Upper lobe of left lung (tissue), 6 donors: ENCODE data around the gene RBM8A. TPM values are rescaled to one million over a fixed set of nuclear protein-coding genes. Genes with fewer than 3 reads are reported as not detected.
"Not testable (repeated sequence)": the region's sequence is repeated elsewhere in the genome, so short reads cannot be mapped to it uniquely, and the experiment has no call there.

Experiments
- ATAC-seq, 2 donors: fragments of 200-7000 bp; cut with Tn5 transposase; one replicate each; pipeline ENCODE4 v1.9.1; 2022; ENCODE audit warnings: mild to moderate bottlenecking in 2 of 2, moderate library complexity in 2 of 2; ENCODE audit not compliant: low FRiP score in 2 of 2
- DNase-seq, 2 donors: peaks; one replicate each; pipeline ENCODE4 v3.0.0-alpha.2; 2019 to 2020
- H3K27ac ChIP-seq, 4 donors: fragments of 200-600 bp; sonication (generic); one replicate each; pipeline ENCODE4 v1.5.1; 2016 to 2019
- H3K27me3 ChIP-seq, 4 donors: fragments of 200-600 bp; sonication (generic); one replicate each; pipeline ENCODE4 v1.5.1; 2017 to 2019
- H3K36me3 ChIP-seq, 4 donors: fragments of 200-600 bp; sonication (generic); one replicate each; pipeline ENCODE4 v1.5.1; 2016 to 2019
- H3K4me1 ChIP-seq, 4 donors: fragments of 200-600 bp; sonication (generic); one replicate each; pipeline ENCODE4 v1.5.1; 2018 to 2019
- H3K4me3 ChIP-seq, 4 donors: fragments of 200-600 bp; sonication (generic); one replicate each; pipeline ENCODE4 v1.5.1; 2017 to 2019; ENCODE audit warnings: mild to moderate bottlenecking in 2 of 4, moderate library complexity in 1 of 4
- H3K9me3 ChIP-seq, 4 donors: fragments of 200-600 bp; sonication (generic); one replicate each; pipeline ENCODE4 v1.5.1; 2018 to 2019
- CTCF ChIP-seq, 6 experiments: fragments of 450-650 bp in 4 of 6; fragments of 200-600 bp in 2 of 6; sonication (generic) in 2 of 6; IDR thresholded peaks; one replicate each; pipeline ENCODE4 v1.5.1; 2016 to 2019; ENCODE audit warnings: antibody characterized with exemption in 6 of 6
- EP300 ChIP-seq, 4 donors: sonication (generic); formaldehyde crosslinking; IDR thresholded peaks; one replicate each; pipeline ENCODE4 v1.5.1; 2017; ENCODE audit warnings: antibody characterized with exemption in 4 of 4, control low read depth in 2 of 4
- POLR2A ChIP-seq, 4 donors: fragments of 450-650 bp; IDR thresholded peaks; one replicate each; pipeline ENCODE4 v1.5.1; 2016 to 2017; ENCODE audit warnings: antibody characterized with exemption in 4 of 4, mild to moderate bottlenecking in 2 of 4
- POLR2AphosphoS5 ChIP-seq, 2 donors: sonication (generic); formaldehyde crosslinking; IDR thresholded peaks; one replicate each; pipeline ENCODE4 v1.5.1; 2017; ENCODE audit warnings: antibody characterized with exemption in 2 of 2
- WGBS, 2 donors: methylation state at CpG; one replicate each; pipeline ENCODE4 v1.1.5; 2017 to 2018; 5-methylcytosine and 5-hydroxymethylcytosine counted together
- total RNA-seq, 6 donors: library from RNA; depleted of rRNA in 4 of 6; stranded (reverse); fragments of >200 nt in 4 of 6; gene quantifications; one replicate each; pipeline versions ENCODE4 v1.1.0 to v1.2.1, GENCODE V29; 2016 to 2021
- donor health status: DM: no; HTN: no; CAD: no; lungs with moderate emphysema.
- donor health status: DM: no; HTN: yes; CAD: no; lungs with severe emphysema.

RBM8A gene
- total RNA-seq, 6 donors from 2014 or later: 30.1 to 144 (median 101) TPM

GRCh38 chr1:145935708-145936107, 8.4 kb upstream of the RBM8A start:
- Histone ChIP-seq H3K9me3 (no peaks in the 10 kb centered on the region), H3K27ac (no peak overlapping the region), H3K27me3 (no peaks in the 10 kb centered on the region), H3K36me3 (peaks cover 0 to 47% (median 11%) of the 10 kb centered on the region in 4 donors), H3K4me1 (peaks cover 0 to 19% (median 12%) of the 10 kb centered on the region in 4 donors), H3K4me3 (no peak overlapping the region)
- no peak for ATAC-seq
- TF ChIP-seq CTCF (IDR thresholded peaks at IDR 0.05) (no peak), EP300 (IDR thresholded peaks at IDR 0.05) (no peak), POLR2A (IDR thresholded peaks at IDR 0.05) (no peak), POLR2AphosphoS5 (IDR thresholded peaks at IDR 0.05) (no peak)
- no peak for DNase-seq

- H3K4me3 ChIP-seq, H3K27me3 ChIP-seq, H3K9me3 ChIP-seq, DNase-seq, ATAC-seq: not testable (repeated sequence)
- peaks cover 0 to 28% (median 20%) of the 10 kb centered on the region in 4 donors for H3K4me1 ChIP-seq
- H3K36me3 ChIP-seq: peaks cover 0 to 41% (median 11%) of the 10 kb centered on the region in 4 donors
- H3K27ac ChIP-seq: peak overlapping the region in 3 of 4 donors; percentile 13 to 52 (median 35)
- WGBS, 2 donors: 18 to 30% methylated on average over 9 of the region's 9 CpGs
These were observed 5.3 kb upstream of the RBM8A start for GRCh38 chr1:145932522-145933009.

GRCh38 chr1:145927916-145928643, 796 bp upstream of the RBM8A start:
- peak overlapping the region; percentile 87 to 97 (median 95) for H3K27ac ChIP-seq
- H3K27me3 ChIP-seq: no peaks in the 10 kb centered on the region
- WGBS, 2 donors: 64 to 67% methylated on average over 20 of the region's 20 CpGs
- peaks cover 0 to 23% (median 6%) of the 10 kb centered on the region in 4 donors for H3K36me3 ChIP-seq
- TF ChIP-seq CTCF (IDR thresholded peaks at IDR 0.05) (no peak), POLR2A (IDR thresholded peaks at IDR 0.05) (no peak), EP300 (IDR thresholded peaks at IDR 0.05) (no peak), POLR2AphosphoS5 (IDR thresholded peaks at IDR 0.05) (no peak)
- no peaks in the 10 kb centered on the region for H3K9me3 ChIP-seq
- peak overlapping the region; percentile 49 to 68 (median 58) for H3K4me3 ChIP-seq
- peaks cover 10 to 34% (median 29%) of the 10 kb centered on the region in 4 donors for H3K4me1 ChIP-seq
- no peak for ATAC-seq
- peak in 1 of 2 donors; percentile 58 for DNase-seq

- Histone ChIP-seq H3K4me1 (peaks cover 10 to 22% (median 19%) of the 10 kb centered on the region in 4 donors), H3K27me3 (no peaks in the 10 kb centered on the region), H3K36me3 (peaks cover 0 to 20% (median 6%) of the 10 kb centered on the region in 4 donors), H3K27ac (peak overlapping the region; percentile 87 to 97 (median 95)), H3K4me3 (peak overlapping the region; percentile 53 to 70 (median 66)), H3K9me3 (no peaks in the 10 kb centered on the region)
- peak; percentile 2 to 3 for ATAC-seq
- no peak for DNase-seq
- WGBS, 2 donors: 6% methylated on average over 19 of the region's 19 CpGs
- TF ChIP-seq EP300 (IDR thresholded peaks at IDR 0.05) (no peak), CTCF (IDR thresholded peaks at IDR 0.05) (no peak), POLR2A (IDR thresholded peaks at IDR 0.05) (no peak), POLR2AphosphoS5 (IDR thresholded peaks at IDR 0.05) (no peak)
These were observed 610 bp downstream of the RBM8A start for GRCh38 chr1:145926686-145927062.

- no peaks in the 10 kb centered on the region for H3K9me3 ChIP-seq
- no peak overlapping the region for H3K27ac ChIP-seq
- no peak for DNase-seq
- peaks cover 24 to 35% (median 28%) of the 10 kb centered on the region in 4 donors for H3K4me1 ChIP-seq
- H3K27me3 ChIP-seq: no peaks in the 10 kb centered on the region
- TF ChIP-seq EP300 (IDR thresholded peaks at IDR 0.05): no peak
- H3K4me3 ChIP-seq: no peak overlapping the region
- H3K36me3 ChIP-seq: peaks cover 0 to 20% (median 6%) of the 10 kb centered on the region in 4 donors
- ATAC-seq: no peak
- WGBS, 2 donors: 70 to 74% methylated on average over 2 of the region's 2 CpGs
These were observed 5.0 kb downstream of the RBM8A start for GRCh38 chr1:145922266-145922665.

GRCh38 chr1:145920297-145920696, 7.0 kb downstream of the RBM8A start:
- peaks cover 0 to 25% (median 1%) of the 10 kb centered on the region in 4 donors for H3K36me3 ChIP-seq
- not testable (repeated sequence) for H3K9me3 ChIP-seq, ATAC-seq, H3K27ac ChIP-seq, DNase-seq, H3K4me3 ChIP-seq, H3K27me3 ChIP-seq
- peaks cover 20 to 28% (median 24%) of the 10 kb centered on the region in 4 donors for H3K4me1 ChIP-seq
- WGBS, 2 donors: 94 to 100% methylated on average over 1 to 3 of the region's 4 CpGs
